Left ventricle myocardium superior (tissue), 1 donor: ENCODE data around the gene LLCFC1. TPM values are rescaled to one million over a fixed set of nuclear protein-coding genes. Genes with fewer than 3 reads are reported as not detected.

Experiments
- ATAC-seq: fragments of 200-7000 bp; cut with Tn5 transposase; one replicate; pipeline ENCODE4 v1.9.1; 2020; ENCODE audit warnings: mild to moderate bottlenecking, moderate library complexity
- DNase-seq: peaks from one replicate; pipeline ENCODE4 v3.0.0-alpha.2; 2020
- intact Hi-C: fragments of 100-400 bp; cut with micrococcal nuclease; formaldehyde crosslinking; loops from one replicate; pipeline ENCODE4 v1.11.0; 2022
- long read RNA-seq: library from polyadenylated mRNA; unstranded; transcript quantifications from one replicate; pipeline ENCODE4 v2.0.0, GENCODE V29; 2021
- total RNA-seq: library from RNA; stranded (reverse); fragmentation: NEBNext Ultra II Directional; extraction: Animal tissue kit (Norgen Biotek cat#: 25700); gene quantifications from one replicate; pipeline ENCODE4 v1.2.1, GENCODE V29; 2021
- donor health status: DM: no; HTN: yes; CAD: no; lungs with severe emphysema.

The LLCFC1 gene
- total RNA-seq, result not detected
- long read RNA-seq, result 0 reads

- no peak for ATAC-seq
- intact Hi-C loops, result no loop called here
Observed at GRCh38 chr7:142939226-142939910, at the start of gene LLCFC1. Gene LLCFC1 (plus strand): TSS chr7:142939484. CDS start chr7:142939622, 138 bp downstream.

GRCh38 chr7:142889816-142890215 is 49.5 kb upstream of the LLCFC1 start:
- DNase-seq (no peak), ATAC-seq (no peak)
- intact Hi-C loops, result no loop called here

More at GRCh38 chr7:142939226-142939910, at the start of gene LLCFC1:
- no peak for DNase-seq

GRCh38 chr7:142890874-142891485 is 48.3 kb upstream of the LLCFC1 start:
- ATAC-seq (no peak), DNase-seq (no peak)
- intact Hi-C loops, result no loop called here

GRCh38 chr7:142891490-142892082 is 47.7 kb upstream of the LLCFC1 start:
- no peak for DNase-seq
- intact Hi-C loops, result no loop called here
- no peak for ATAC-seq

- ATAC-seq (no peak), DNase-seq (no peak)
- intact Hi-C loops, result no loop called here
Observed at GRCh38 chr7:142892951-142893350, 46.3 kb upstream of the LLCFC1 start.

GRCh38 chr7:142894112-142894984 is 44.9 kb upstream of the LLCFC1 start:
- no peak for DNase-seq
- ATAC-seq, result no peak
- intact Hi-C loops, result no loop called here

- intact Hi-C loops, result no loop called here
- DNase-seq (no peak), ATAC-seq (no peak)
Observed at GRCh38 chr7:142894985-142895593, 44.2 kb upstream of the LLCFC1 start.

GRCh38 chr7:142896151-142896550 is 43.1 kb upstream of the LLCFC1 start:
- ATAC-seq, result no peak
- intact Hi-C loops, result no loop called here
- no peak for DNase-seq

GRCh38 chr7:142896741-142897379 is 42.4 kb upstream of the LLCFC1 start:
- intact Hi-C loops, result no loop called here
- ATAC-seq (no peak), DNase-seq (no peak)

GRCh38 chr7:142897691-142898090 is 41.6 kb upstream of the LLCFC1 start:
- intact Hi-C loops, result no loop called here
- ATAC-seq (no peak), DNase-seq (no peak)

GRCh38 chr7:142898377-142899170 is 40.7 kb upstream of the LLCFC1 start:
- DNase-seq, result no peak
- ATAC-seq, result no peak
- intact Hi-C loops, result no loop called here

GRCh38 chr7:142899661-142900060 is 39.6 kb upstream of the LLCFC1 start:
- no peak for ATAC-seq
- DNase-seq, result no peak
- intact Hi-C loops, result no loop called here

GRCh38 chr7:142901426-142902259 is 37.6 kb upstream of the LLCFC1 start:
- intact Hi-C loops, result no loop called here
- no peak for DNase-seq
- ATAC-seq, result no peak

- DNase-seq (no peak), ATAC-seq (no peak)
- intact Hi-C loops, result no loop called here
Observed at GRCh38 chr7:142904128-142904527, 35.2 kb upstream of the LLCFC1 start.

GRCh38 chr7:142905759-142906158 is 33.5 kb upstream of the LLCFC1 start:
- DNase-seq (no peak), ATAC-seq (no peak)
- intact Hi-C loops, result no loop called here

- ATAC-seq, result no peak
- intact Hi-C loops, result no loop called here
Observed at GRCh38 chr7:142906643-142907042, 32.6 kb upstream of the LLCFC1 start.

GRCh38 chr7:142908290-142908689 is 31.0 kb upstream of the LLCFC1 start:
- DNase-seq (no peak), ATAC-seq (no peak)
- intact Hi-C loops, result no loop called here

More at GRCh38 chr7:142906643-142907042, 32.6 kb upstream of the LLCFC1 start:
- no peak for DNase-seq
